Ovary (tissue), 9 donors: ENCODE data around the gene ZNF484. TPM values are rescaled to one million over a fixed set of nuclear protein-coding genes. Genes with fewer than 3 reads are reported as not detected.
"Not testable (repeated sequence)": the region's sequence is repeated elsewhere in the genome, so short reads cannot be mapped to it uniquely, and the experiment has no call there.

ENCODE experiments used
- DNase-seq, 5 donors: peaks; one replicate each; pipeline ENCODE4 v3.0.0-alpha.2; 2019 to 2020
- H3K27ac ChIP-seq, 2 donors: fragments of 200-600 bp; one replicate each; pipeline versions ENCODE4 v1.5.1 to v1.8.0; 2019 to 2022
- H3K27me3 ChIP-seq: fragments of 200-600 bp; one replicate; pipeline ENCODE4 v1.8.0; 2022
- H3K36me3 ChIP-seq: fragments of 200-600 bp; sonication (generic); one replicate; pipeline ENCODE4 v1.5.1; 2019
- H3K4me1 ChIP-seq: one replicate; pipeline ENCODE4 v1.8.1; 2013; ENCODE audit warnings: mild to moderate bottlenecking, moderate library complexity; ENCODE audit not compliant: insufficient read depth
- H3K4me3 ChIP-seq: fragments of 200-600 bp; sonication (generic); one replicate; pipeline ENCODE4 v1.5.1; 2017
- H3K9me3 ChIP-seq, 2 donors: fragments of 200-600 bp in 1 of 2; sonication (generic) in 1 of 2; one replicate each; pipeline versions ENCODE4 v1.5.1 to v1.8.1; 2013 to 2019; ENCODE audit warnings: mild to moderate bottlenecking in 1 of 2, moderate library complexity in 1 of 2
- CTCF ChIP-seq, 3 donors: fragments of 450-650 bp in 2 of 3; fragments of 200-600 bp in 1 of 3; IDR thresholded peaks; one replicate each; pipeline versions ENCODE4 v1.5.1 to v1.8.0; 2016 to 2022; ENCODE audit warnings: antibody characterized with exemption in 3 of 3, mild to moderate bottlenecking in 1 of 3
- EP300 ChIP-seq: sonication (generic); formaldehyde crosslinking; IDR thresholded peaks from one replicate; pipeline ENCODE4 v1.6.1; 2017; ENCODE audit warnings: antibody characterized with exemption
- POLR2A ChIP-seq: fragments of 450-650 bp; IDR thresholded peaks from one replicate; pipeline ENCODE4 v1.6.1; 2017; ENCODE audit warnings: antibody characterized with exemption, mild to moderate bottlenecking, moderate library complexity
- WGBS, 3 donors: extraction: QIAGEN DNeasy Blood & Tissue Kit in 1 of 3; methylation state at CpG; one replicate each; pipeline versions ENCODE4 v1.1.5 to v1.1.7; 2013 to 2017; 5-methylcytosine and 5-hydroxymethylcytosine counted together
- intact Hi-C, 4 donors: fragments of 100-400 bp; cut with DNase I; formaldehyde crosslinking; loops; one replicate each; pipeline versions ENCODE4 v1.11.0 to v1.15.1; 2022 to 2023
- polyA plus RNA-seq, 2 donors: library from polyadenylated mRNA; stranded (reverse); fragments of 200-250 nt in 1 of 2; fragments of 350-450 nt in 1 of 2; fragmentation: Illumina TruSeq in 1 of 2; extraction: RNeasy Lipid Tissue Mini Kit (QIAGEN cat#74804) in 1 of 2; gene quantifications; one replicate each; pipeline ENCODE4 v1.2.3, GENCODE V29; 2013 to 2014
- total RNA-seq, 7 donors: library from RNA; depleted of rRNA in 2 of 7; stranded (reverse); fragments of >200 nt in 2 of 7; fragmentation: NEBNext Ultra II Directional in 3 of 7; extraction: Animal tissue kit (Norgen Biotek cat#: 25700) in 3 of 7; gene quantifications; one replicate each; pipeline versions ENCODE4 v1.1.0 to v1.2.4, GENCODE V29; 2016 to 2023
- donor health status: DM: no; HTN: no; CAD: no; lungs with moderate emphysema.
- donor health status: DM: no; HTN: no; CAD: no.
- donor health status: Bipolar disorder and iron deficiency.
- donor health status: DM: yes; HTN: yes; CAD: no.
- donor health status: DM: no; HTN: no; CAD: no.
- donor health status: DM: yes; HTN: yes; CAD: no.

The ZNF484 gene
- total and polyA plus RNA-seq, 9 donors, result 2.7 to 16.9 (median 10.6) TPM

GRCh38 chr9:92894711-92895362 is 17.0 kb upstream of the ZNF484 start:
- H3K36me3 ChIP-seq, result no peaks in the 10 kb centered on the region
- no peak for TF ChIP-seq POLR2A
- no peaks in the 10 kb centered on the region for H3K9me3 ChIP-seq
- H3K27ac ChIP-seq, result no peak overlapping the region
- DNase-seq, result no peak
- no peaks in the 10 kb centered on the region for H3K4me1 ChIP-seq
- WGBS, 3 donors, result 78 to 89% (median 86%) methylated on average over 6 of the region's 6 CpGs
- intact Hi-C loops, result no loop called here
- H3K27me3 ChIP-seq, result no peaks in the 10 kb centered on the region
- H3K4me3 ChIP-seq, result no peak overlapping the region

GRCh38 chr9:92893916-92894610 is 16.2 kb upstream of the ZNF484 start:
- H3K4me3 ChIP-seq, intact Hi-C loops, H3K36me3 ChIP-seq, H3K27ac ChIP-seq, H3K9me3 ChIP-seq, H3K4me1 ChIP-seq, H3K27me3 ChIP-seq, DNase-seq: not testable (repeated sequence)
- WGBS, 3 donors, result 90 to 92% (median 90%) methylated on average over 6 of the region's 6 CpGs

GRCh38 chr9:92892276-92892675 is 14.4 kb upstream of the ZNF484 start:
- WGBS, 3 donors, result 59 to 70% (median 67%) methylated on average over 4 of the region's 4 CpGs
- H3K36me3 ChIP-seq, DNase-seq, H3K4me1 ChIP-seq, intact Hi-C loops, H3K27ac ChIP-seq, H3K4me3 ChIP-seq, H3K27me3 ChIP-seq, H3K9me3 ChIP-seq: not testable (repeated sequence)

- no peaks in the 10 kb centered on the region for H3K36me3 ChIP-seq
- WGBS, 3 donors, result 58 to 69% (median 63%) methylated on average over 2 of the region's 2 CpGs
- no peaks in the 10 kb centered on the region for H3K9me3 ChIP-seq
- DNase-seq, result no peak
- no peaks in the 10 kb centered on the region for H3K27me3 ChIP-seq
- intact Hi-C loops, result no loop called here
- H3K4me3 ChIP-seq, result no peak overlapping the region
- H3K4me1 ChIP-seq, result no peaks in the 10 kb centered on the region
- no peak for TF ChIP-seq CTCF (IDR thresholded peaks at IDR 0.05)
- no peak for TF ChIP-seq EP300
- TF ChIP-seq POLR2A, result no peak
- no peak overlapping the region for H3K27ac ChIP-seq
These were observed 12.9 kb upstream of the ZNF484 start for GRCh38 chr9:92890761-92891160.

GRCh38 chr9:92887880-92888338 is 10.1 kb upstream of the ZNF484 start:
- TF ChIP-seq POLR2A (no peak), CTCF (IDR thresholded peaks at IDR 0.05) (no peak), EP300 (no peak)
- Histone ChIP-seq H3K36me3 (no peaks in the 10 kb centered on the region), H3K4me1 (no peaks in the 10 kb centered on the region), H3K27me3 (no peaks in the 10 kb centered on the region), H3K9me3 (no peaks in the 10 kb centered on the region), H3K4me3 (no peak overlapping the region), H3K27ac (no peak overlapping the region)
- 63 to 67% (median 64%) methylated on average over 5 of the region's 5 CpGs for WGBS, 3 donors
- no peak for DNase-seq
- intact Hi-C loops, result no loop called here

- DNase-seq, H3K27ac ChIP-seq, H3K36me3 ChIP-seq, H3K27me3 ChIP-seq, intact Hi-C loops, H3K4me1 ChIP-seq, H3K9me3 ChIP-seq, H3K4me3 ChIP-seq: not testable (repeated sequence)
- 66 to 85% (median 67%) methylated on average over 8 of the region's 8 CpGs for WGBS, 3 donors
These were observed 9.2 kb upstream of the ZNF484 start for GRCh38 chr9:92886846-92887610.

GRCh38 chr9:92883666-92884405 is 6.0 kb upstream of the ZNF484 start:
- H3K27ac ChIP-seq, H3K9me3 ChIP-seq, H3K4me1 ChIP-seq, H3K27me3 ChIP-seq, intact Hi-C loops, DNase-seq, H3K4me3 ChIP-seq, H3K36me3 ChIP-seq: not testable (repeated sequence)
- WGBS, 3 donors, result 80 to 90% (median 84%) methylated on average over 14 to 15 of the region's 15 CpGs
